K562 (cell line): Measurements from ENCODE around the gene ZNF169. TPM values are rescaled to one million over a fixed set of nuclear protein-coding genes. Genes with fewer than 3 reads are reported as not detected.

Experiments
- ATF4 ChIP-seq: fragments of 450-650 bp; formaldehyde crosslinking; IDR thresholded peaks from 2 replicates; pipeline ENCODE4 v1.4.0; 2022; ENCODE audit warnings: mild to moderate bottlenecking, moderate library complexity
- GTF2E2 ChIP-seq: fragments of 200-800 bp; sonication (Bioruptor generic); IDR thresholded peaks from 2 replicates; pipeline ENCODE4 v1.6.1; 2016; ENCODE audit warnings: missing genetic modification characterization, missing compliant biosample characterization
- HOXB6 ChIP-seq: fragments of 250-450 bp; sonication (Bioruptor Pico); IDR thresholded peaks from 2 replicates; pipeline ENCODE4 v1.5.1; 2022; ENCODE audit warnings: mild to moderate bottlenecking, borderline replicate concordance
- IFI16 ChIP-seq: fragments of 250-450 bp; sonication (Bioruptor Pico); IDR thresholded peaks from 2 replicates; pipeline ENCODE4 v2.1.2; 2022; ENCODE audit warnings: mild to moderate bottlenecking, inconsistent platforms
- JUN ChIP-seq, 2 experiments: sonication (generic) in 1 of 2; formaldehyde crosslinking in 1 of 2; IDR thresholded peaks; 2 replicates each; pipeline versions ENCODE4 v1.6.1 to v1.8.0; 2012 to 2022; ENCODE audit warnings: borderline replicate concordance in 2 of 2, mild to moderate bottlenecking in 2 of 2, improper control_type of control experiment in 1 of 2, low read depth in 1 of 2, low read length in 1 of 2, missing genetic modification reagents in 1 of 2
- MEIS2 ChIP-seq: fragments of 450-650 bp; IDR thresholded peaks from 2 replicates; pipeline ENCODE4 v1.6.1; 2014; ENCODE audit warnings: mild to moderate bottlenecking; ENCODE audit not compliant: partially characterized antibody
- MXD1 ChIP-seq: fragments of 250-450 bp; sonication (Bioruptor Pico); IDR thresholded peaks from 2 replicates; pipeline ENCODE4 v1.8.0; 2021; ENCODE audit warnings: borderline replicate concordance, mild to moderate bottlenecking, moderate library complexity; ENCODE audit not compliant: poor library complexity, severe bottlenecking
- REST ChIP-seq, 2 experiments: fragments of 450-650 bp; formaldehyde crosslinking in 1 of 2; IDR thresholded peaks; 2 replicates each; pipeline versions ENCODE4 v1.4.0 to v1.6.1; 2014 to 2020; ENCODE audit warnings: mild to moderate bottlenecking in 2 of 2, borderline replicate concordance in 1 of 2, low read depth in 1 of 2
- RHOXF2B ChIP-seq: fragments of 250-450 bp; sonication (Bioruptor Pico); conservative IDR thresholded peaks from 2 replicates; pipeline ENCODE4 v1.5.1; 2021
- TOE1 ChIP-seq, 2 experiments: fragments of 450-650 bp in 1 of 2; sonication (generic) in 1 of 2; formaldehyde crosslinking in 1 of 2; IDR thresholded peaks; 2 replicates each; pipeline versions ENCODE4 v1.7.1 to v1.8.0; 2016 to 2022; ENCODE audit warnings: borderline replicate concordance in 2 of 2, mild to moderate bottlenecking in 2 of 2, antibody characterized with exemption in 1 of 2, inconsistent platforms in 1 of 2, low read depth in 1 of 2, missing genetic modification reagents in 1 of 2, moderate library complexity in 1 of 2
- VEZF1 ChIP-seq: fragments of 200-800 bp; sonication (Bioruptor generic); IDR thresholded peaks from 2 replicates; pipeline ENCODE4 v1.6.1; 2017; ENCODE audit warnings: missing genetic modification characterization, missing compliant biosample characterization
- ZNF121 ChIP-seq: sonication (generic); formaldehyde crosslinking; conservative IDR thresholded peaks from 2 replicates; pipeline ENCODE4 v1.8.0; 2022; ENCODE audit warnings: missing genetic modification reagents
- ZNF175 ChIP-seq: fragments of 200-800 bp; sonication (Bioruptor generic); IDR thresholded peaks from 2 replicates; pipeline ENCODE4 v1.6.1; 2016; ENCODE audit warnings: low read depth, mild to moderate bottlenecking, missing genetic modification characterization, missing compliant biosample characterization
- ZNF23 ChIP-seq: fragments of 250-450 bp; sonication (Bioruptor Pico); IDR thresholded peaks from 2 replicates; pipeline ENCODE4 v1.4.0; 2020; ENCODE audit warnings: mild to moderate bottlenecking
- polyA plus RNA-seq, 8 experiments: library from polyadenylated mRNA; depleted of rRNA in 4 of 8; stranded (reverse) in 5 of 8; unstranded in 3 of 8; fragments of >200 nt; fragmentation: Nextera tagmentation in 2 of 8; fragmentation: Illumina TruSeq in 1 of 8; extraction: Ambion mirVana in 2 of 8; extraction: Trizol in 1 of 8; gene quantifications; 2 replicates each; pipeline versions ENCODE4 v1.2.1 to v1.2.3, GENCODE V29; 2011 to 2014; ENCODE audit warnings: inconsistent platforms in 1 of 8, missing spikeins in 1 of 8
- total RNA-seq, 7 experiments: library from RNA; depleted of rRNA in 6 of 7; stranded (reverse); fragments of >200 nt in 6 of 7; fragmentation: Illumina TruSeq in 2 of 7; extraction: Trizol in 2 of 7; gene quantifications; 2 replicates each; pipeline versions ENCODE4 v1.2.1 to v1.2.3, GENCODE V29; 2011 to 2021; ENCODE audit warnings: low replicate concordance in 1 of 7

ZNF169 gene
- total and polyA plus RNA-seq, 9 of the 15 experiments (the other 6 are each of a cell fraction or from before 2014, with no cell fraction given), result 2.0 to 16.2 (median 5.6) TPM

GRCh38 chr9:94212091-94212490 lies 47.0 kb upstream of the ZNF169 start (continued):
- TF ChIP-seq HOXB6, result no peak
- TF ChIP-seq IFI16, result no peak
- TF ChIP-seq VEZF1 (CRISPR knock-in tag), result peak; percentile 49; the same call in 1 of the 2 replicates
- no peak for TF ChIP-seq ZNF23 (CRISPR knock-in tag)
- TF ChIP-seq ZNF175, result no peak
- no peak for TF ChIP-seq MXD1 (CRISPR knock-in tag)
- TF ChIP-seq TOE1 (IDR thresholded peaks at IDR 0.05; ENCODE audit: borderline replicate concordance), result no peak
- no peak for TF ChIP-seq TOE1 (CRISPR knock-in tag; IDR thresholded peaks at IDR 0.05; ENCODE audit: borderline replicate concordance, low read depth)
- no peak for TF ChIP-seq ZNF121
- TF ChIP-seq MEIS2, result no peak
- no peak for TF ChIP-seq ATF4 (CRISPR knock-in tag)
- no peak for TF ChIP-seq GTF2E2 (tag)
- no peak; the same call in 1 of the 2 replicates for TF ChIP-seq JUN (IDR thresholded peaks at IDR 0.05; ENCODE audit: borderline replicate concordance, low read depth, low read length)
- no peak for TF ChIP-seq JUN (CRISPR knock-in tag; IDR thresholded peaks at IDR 0.05; ENCODE audit: borderline replicate concordance)
- TF ChIP-seq RHOXF2B (CRISPR knock-in tag), result no peak
- peak; percentile 34; the same call in 1 of the 2 replicates for TF ChIP-seq REST (IDR thresholded peaks at IDR 0.05; ENCODE audit: borderline replicate concordance)
- TF ChIP-seq REST (CRISPR knock-in tag; IDR thresholded peaks at IDR 0.05; ENCODE audit: low read depth), result no peak
